ENCODE data around the gene VWA5A.

DNA sequence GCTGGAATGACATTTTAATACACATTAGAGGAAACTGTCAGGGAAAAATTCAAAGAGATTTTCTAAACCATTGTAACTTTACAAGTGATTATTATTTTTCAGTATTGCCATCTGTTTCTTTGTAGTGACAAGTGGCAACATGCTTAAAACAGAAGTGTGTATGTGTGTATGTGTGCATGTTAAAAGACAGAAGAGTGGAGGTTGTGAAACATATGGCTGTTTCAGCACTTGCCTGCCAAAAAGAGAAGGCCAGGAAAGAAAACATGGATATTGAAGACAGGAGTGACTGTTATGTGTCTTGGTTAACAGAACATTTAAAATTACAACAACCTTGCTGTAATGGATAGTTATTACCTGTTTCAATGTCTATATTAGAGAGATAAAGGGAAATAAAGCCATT is 24.3 kb upstream of the VWA5A start:
- TF ChIP-seq TEAD4 (IDR thresholded peaks at IDR 0.05) (no peak), CEBPB (IDR thresholded peaks at IDR 0.05) (no peak), CREB1 (IDR thresholded peaks at IDR 0.05; ENCODE audit: low read depth) (no peak), RAD21 (IDR thresholded peaks at IDR 0.05; ENCODE audit: low read depth) (no peak), USF1 (IDR thresholded peaks at IDR 0.05) (no peak), MAX (IDR thresholded peaks at IDR 0.05) (no peak), TAF1 (IDR thresholded peaks at IDR 0.05; ENCODE audit: low read depth) (no peak)
